Measurements from ENCODE around the gene SLAMF7. TPM values are rescaled to one million over a fixed set of nuclear protein-coding genes. Genes with fewer than 3 reads are reported as not detected.

Gene SLAMF7
- total and polyA plus RNA-seq, 2 of the 8 experiments (the other 6 are each of a cell fraction or from before 2014, with no cell fraction given), result not detected

DNA sequence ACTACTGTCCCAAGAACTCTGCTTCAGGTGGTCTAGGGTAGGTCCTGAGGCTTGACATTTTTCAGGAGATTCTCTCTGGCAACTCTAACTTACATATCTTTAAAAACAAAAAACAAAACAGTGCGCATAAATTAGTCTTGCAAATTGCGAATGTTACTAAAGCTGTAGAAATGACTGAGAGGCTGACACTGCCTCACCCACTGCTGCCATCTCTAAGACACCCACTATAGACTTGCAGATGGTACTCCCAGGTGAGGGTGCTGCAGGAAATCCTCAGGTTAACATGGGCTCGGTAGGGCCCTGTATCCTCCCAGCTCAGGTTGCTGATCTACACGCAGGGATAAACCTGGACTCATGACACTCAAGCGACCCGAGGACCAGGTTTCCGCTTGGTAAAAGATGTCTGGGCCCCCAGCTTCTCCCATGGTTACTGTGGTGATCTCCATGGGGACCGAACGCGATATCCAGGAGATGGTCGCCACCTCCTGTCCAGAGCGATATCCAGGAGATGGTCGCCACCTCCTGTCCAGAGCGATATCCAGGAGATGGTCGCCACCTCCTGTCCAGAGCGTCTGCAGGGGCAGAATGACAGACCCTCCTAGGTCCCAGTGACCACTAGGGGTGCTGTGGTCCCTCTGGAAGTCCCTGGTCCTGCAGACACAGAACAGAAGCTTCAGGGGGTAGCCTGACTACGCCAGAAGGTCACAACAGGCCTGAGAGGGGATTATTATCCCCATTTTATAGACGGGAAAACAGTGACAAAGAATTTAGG is 40.8 kb downstream of the SLAMF7 start (continued):
- TF ChIP-seq, protein P1, sequence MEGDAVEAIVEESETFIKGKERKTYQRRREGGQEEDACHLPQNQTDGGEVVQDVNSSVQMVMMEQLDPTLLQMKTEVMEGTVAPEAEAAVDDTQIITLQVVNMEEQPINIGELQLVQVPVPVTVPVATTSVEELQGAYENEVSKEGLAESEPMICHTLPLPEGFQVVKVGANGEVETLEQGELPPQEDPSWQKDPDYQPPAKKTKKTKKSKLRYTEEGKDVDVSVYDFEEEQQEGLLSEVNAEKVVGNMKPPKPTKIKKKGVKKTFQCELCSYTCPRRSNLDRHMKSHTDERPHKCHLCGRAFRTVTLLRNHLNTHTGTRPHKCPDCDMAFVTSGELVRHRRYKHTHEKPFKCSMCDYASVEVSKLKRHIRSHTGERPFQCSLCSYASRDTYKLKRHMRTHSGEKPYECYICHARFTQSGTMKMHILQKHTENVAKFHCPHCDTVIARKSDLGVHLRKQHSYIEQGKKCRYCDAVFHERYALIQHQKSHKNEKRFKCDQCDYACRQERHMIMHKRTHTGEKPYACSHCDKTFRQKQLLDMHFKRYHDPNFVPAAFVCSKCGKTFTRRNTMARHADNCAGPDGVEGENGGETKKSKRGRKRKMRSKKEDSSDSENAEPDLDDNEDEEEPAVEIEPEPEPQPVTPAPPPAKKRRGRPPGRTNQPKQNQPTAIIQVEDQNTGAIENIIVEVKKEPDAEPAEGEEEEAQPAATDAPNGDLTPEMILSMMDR (IDR thresholded peaks at IDR 0.05; ENCODE audit: control extremely low read depth in 1 of 3, insufficient read depth in 1 of 3, low read depth in 1 of 3, low read length in 3 of 3), result peak; percentile 86 to 98 (median 89)
- no peak for TF ChIP-seq KDM4A (IDR thresholded peaks at IDR 0.05; ENCODE audit: low read depth, low read length, severe bottlenecking)
- no peak for TF ChIP-seq BACH1 (IDR thresholded peaks at IDR 0.05; ENCODE audit: low read length)
- TF ChIP-seq RAD21 (IDR thresholded peaks at IDR 0.05 in 1 of 2, conservative IDR thresholded peaks at IDR 0.05 in 1 of 2; ENCODE audit: low read depth in 2 of 2, low read length in 2 of 2), result peak; percentile 74 to 83

Data from H1 (cell line).